ENCODE data around the gene BMX.

BMX gene

DNA sequence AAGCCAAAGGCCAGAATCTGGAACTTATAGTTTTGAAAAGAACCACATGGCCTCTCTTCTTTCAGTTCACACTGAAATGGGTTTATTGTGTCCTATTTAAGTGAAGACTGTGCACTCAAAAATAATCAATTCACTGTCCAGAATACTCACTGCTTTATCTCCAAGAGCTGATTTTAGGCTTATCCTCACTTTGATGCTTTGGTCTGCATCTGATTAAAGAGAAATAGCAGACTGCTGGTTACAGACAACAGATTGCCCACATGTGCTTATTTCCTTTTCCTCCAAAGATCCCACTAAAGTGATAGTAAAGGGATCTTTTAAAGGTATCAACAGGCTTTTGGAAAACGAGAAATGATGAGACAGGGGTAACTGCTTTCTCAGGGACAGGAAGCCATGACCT lies 69.5 kb downstream of the BMX start:
- DNase-seq (ENCODE audit: low spot score), result no peak

DNA sequence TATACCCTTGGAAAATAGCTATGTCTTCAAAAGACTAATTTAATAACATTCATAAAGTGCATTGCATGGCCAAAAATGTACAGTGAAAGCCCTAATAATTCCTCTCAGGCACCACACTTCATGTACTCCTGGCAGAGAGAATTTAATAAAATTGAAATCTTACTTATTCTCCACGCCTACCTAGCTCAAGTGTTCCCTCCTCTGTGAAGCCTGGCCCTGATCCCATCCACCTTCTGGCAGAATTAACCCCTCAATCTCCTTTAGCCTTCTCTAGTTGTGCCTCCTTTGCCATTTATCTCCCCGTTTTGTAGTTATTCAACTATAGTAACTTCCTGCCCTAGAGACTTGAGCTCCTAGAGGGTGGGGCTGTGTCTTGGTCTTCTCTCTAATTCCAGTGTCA lies 73.4 kb downstream of the BMX start:
- DNase-seq (ENCODE audit: low spot score), result no peak

DNA sequence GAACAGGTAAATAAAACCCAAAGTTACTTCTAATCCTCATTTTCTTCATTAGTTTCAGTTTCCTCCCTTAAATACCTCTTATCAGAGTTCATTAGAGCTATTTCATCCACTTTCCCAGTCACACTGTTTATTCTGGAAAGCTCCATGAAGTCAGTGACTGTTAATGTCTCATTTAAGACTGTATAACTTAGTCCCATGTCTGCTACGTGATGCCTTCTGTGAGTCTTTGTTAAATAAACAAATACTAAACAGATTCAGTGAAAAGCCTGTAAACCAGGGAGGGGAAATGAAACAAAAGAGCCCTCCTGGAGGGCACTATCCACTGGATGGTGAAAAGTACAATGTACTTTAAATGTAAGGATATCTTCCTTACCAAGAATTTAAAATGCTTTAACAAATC lies 75.4 kb downstream of the BMX start:
- DNase-seq (ENCODE audit: low spot score), result no peak

DNA sequence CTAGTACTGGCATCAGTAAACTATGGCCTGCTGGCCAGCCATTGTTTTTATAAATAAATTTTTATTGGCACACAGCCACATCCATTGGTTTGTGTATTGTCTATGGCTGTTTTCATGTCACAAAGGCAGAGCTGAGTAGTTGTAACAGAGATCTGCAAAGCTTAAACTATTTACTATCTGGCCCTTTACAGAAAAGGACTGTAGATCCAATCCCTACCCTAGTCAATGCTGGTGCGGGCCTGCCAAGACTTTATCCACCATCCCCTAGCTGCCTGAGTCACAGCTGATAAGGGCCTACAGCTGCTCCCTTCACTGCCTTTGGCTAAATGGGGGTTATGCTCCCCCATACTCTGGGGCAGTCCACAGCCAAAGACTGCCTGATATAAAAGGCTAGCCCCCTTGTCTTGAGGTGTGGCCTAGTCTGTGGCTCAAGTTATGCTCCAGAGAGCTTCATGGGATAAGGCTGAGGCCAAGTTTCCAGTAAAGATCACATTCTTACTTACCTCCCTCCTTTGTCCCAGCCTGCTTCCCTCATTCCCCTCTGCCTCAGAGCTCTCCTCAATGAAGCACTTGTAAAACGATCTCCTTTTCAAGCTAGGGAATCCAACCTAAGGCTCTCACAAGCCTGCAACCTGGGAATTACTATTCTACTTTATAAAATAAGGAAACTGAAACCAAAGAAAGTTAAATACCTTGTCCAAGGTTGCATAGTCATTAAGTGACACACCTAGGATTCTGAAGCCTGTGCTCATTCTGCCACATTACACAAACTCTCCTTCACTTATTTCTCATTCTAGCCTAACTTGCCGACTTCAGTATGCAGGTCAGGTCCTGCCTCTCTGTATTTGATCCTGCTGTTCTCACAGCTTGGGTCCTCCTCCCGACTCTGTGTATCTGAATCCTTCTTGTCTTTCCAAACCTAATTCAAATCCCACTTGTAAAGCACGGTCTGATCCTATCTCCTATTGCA lies 79.5 kb downstream of the BMX start:
- no peak for DNase-seq (ENCODE audit: low spot score)

DNA sequence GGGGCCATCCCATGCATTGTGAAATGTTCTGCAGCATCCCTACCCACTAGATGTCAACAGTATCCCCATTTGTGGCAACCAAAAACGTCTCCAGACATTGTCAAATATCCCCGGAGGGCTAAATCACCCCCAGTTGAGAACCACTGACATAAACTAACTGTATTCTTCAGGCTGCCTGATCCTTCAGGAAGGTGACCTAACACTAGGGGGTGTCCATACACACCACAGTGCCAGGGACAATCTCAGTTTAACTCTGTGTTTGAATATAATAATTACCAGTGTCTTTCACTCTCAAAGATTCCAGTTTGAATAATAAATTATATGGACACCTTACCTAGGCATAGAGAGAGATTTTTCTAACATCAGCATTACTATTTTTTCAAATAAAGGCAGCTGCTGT lies 93.8 kb downstream of the BMX start:
- DNase-seq (ENCODE audit: low spot score), result no peak

DNA sequence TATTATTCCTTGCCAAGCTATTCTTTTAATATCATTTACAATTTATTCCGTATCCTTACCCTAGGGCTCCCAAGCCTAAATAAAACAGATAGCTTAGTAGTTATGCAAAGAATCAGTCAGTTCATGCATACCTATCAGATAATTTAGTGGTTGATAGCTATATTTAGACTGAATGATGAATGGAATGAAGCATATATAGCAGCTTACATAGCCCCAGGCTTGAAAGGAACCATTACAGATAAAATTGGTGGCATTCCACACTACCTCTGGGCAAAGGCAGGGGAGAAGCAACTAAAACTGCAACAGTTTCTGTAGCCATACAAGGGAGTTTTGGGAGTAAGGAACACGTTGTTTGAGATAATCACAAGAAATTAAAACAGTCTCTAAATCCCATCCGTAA lies 97.4 kb downstream of the BMX start:
- no peak for DNase-seq (ENCODE audit: low spot score)

DNA sequence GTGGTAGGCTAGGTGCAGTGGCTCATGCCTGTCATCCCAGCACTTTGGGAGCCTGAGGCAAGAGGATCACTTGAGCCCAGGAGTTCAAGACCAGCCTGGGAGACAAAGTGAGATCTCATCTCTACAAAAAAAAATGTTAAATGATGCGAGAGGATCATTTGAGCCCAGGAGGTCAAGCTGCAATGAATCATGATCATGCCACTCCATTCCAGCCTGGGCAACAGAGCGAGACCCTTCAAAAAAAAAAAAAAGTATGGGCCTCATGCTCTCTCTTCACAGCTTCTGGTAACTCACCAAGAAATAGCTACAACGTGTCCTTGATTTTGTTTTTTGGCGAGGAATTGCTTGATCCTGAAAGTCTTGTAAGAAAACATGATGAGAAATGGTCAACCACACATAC lies 98.9 kb downstream of the BMX start:
- DNase-seq (ENCODE audit: low spot score), result no peak

DNA sequence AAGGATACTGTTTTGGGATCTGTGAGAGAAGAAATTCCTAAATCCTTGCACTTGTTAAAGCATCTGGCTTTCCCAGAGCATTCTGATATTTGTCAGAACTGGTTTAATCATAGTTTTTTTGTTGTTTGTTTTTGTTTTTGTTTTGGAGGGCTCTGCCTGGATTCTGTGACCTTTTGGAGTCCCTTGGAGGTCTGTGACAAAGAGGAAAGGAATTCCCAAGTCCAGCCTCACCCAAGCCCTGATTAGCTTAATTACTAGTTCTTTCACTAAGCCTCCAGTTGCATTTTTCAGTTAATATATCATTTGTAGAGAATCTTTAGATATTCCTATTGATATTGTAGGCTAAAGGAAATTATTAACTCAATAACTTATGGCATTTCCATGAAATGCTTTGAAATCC lies 99.4 kb downstream of the BMX start:
- DNase-seq (ENCODE audit: low spot score), result no peak

DNA sequence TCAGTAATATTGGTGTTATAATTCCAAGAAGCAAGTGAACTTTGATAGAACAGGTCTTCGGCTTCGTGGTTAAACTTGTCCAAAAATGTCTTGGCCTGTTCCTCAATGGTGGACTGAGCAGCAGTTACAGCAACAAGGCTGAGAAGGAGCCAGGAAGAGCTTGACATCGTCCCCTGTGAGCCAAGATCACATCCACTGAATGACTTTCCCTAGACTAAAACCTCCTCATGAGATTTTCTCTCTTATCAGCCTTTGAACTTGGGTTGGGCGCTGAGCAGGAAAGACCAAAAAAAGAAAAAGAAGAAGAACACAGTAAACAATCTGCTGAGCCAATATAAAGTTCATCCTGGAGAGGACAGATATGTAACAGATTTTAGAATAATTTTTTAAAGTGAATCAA lies 100.1 kb downstream of the BMX start, which contains the start of gene ACE2:
ACE2 (minus strand) TSS at position 216 of the 400 bp plus-strand sequence; CDS start at position 167, 49 bp downstream.
- DNase-seq (ENCODE audit: low spot score), result no peak

DNA sequence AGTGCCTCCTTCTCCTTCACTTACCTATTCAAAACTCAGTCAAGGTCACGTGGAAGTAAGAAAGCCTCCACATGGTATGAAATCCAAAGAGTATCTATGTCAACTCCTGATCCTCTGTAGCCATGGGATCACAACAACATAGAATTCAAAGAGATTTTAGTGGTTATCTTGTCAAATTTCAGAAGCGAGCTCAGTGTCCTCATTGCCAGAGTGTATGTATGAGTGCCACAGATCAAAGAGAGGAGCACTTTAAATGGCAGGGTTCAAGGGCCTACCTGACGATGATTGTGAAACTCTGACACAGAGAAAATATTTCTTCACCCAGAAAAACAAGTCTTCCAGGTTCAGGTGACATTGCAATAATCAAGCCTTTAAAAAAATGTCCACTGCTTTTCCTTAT lies 101.3 kb downstream of the BMX start:
- DNase-seq (ENCODE audit: low spot score), result no peak

DNA sequence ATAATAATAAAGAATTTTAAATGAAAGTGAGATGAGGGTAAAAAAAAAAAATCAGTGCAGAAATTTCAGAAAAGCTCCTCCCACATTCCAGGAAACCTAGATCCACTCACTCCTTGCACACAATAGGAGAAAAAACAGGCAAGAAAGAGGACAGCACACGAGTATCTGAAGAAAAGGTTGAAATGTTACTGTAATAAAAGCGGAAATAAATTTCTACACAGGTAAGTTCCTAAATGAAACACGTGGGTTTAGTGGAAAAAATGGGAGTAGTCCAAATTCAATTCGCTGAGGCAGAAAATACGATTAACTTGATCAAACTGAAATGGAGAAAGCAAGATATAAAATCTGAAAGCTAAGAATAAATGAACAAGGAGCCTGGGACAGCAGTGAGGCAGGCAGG lies 102.2 kb downstream of the BMX start:
- no peak for DNase-seq (ENCODE audit: low spot score)

DNA sequence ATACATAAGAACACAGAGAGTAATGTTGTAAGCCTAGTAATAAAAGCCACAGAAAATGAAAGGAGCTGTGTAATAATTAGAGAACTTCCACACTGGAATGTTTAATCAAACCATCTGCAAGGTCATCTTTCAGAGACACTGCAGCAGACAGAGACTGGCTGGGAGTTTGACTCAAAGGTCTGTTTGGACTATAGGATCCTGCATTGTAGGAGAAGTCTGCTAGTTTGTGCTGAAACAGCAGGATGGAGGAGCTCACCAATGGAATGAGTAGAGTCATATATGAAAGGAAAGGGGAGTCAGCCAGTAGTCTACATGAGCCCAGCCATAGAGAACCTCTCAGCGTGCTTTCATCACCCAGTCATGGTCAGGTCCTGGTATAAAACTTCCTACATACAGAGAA lies 104.6 kb downstream of the BMX start:
- DNase-seq (ENCODE audit: low spot score), result no peak
